ENCODE results near the gene EMC9.

DNA sequence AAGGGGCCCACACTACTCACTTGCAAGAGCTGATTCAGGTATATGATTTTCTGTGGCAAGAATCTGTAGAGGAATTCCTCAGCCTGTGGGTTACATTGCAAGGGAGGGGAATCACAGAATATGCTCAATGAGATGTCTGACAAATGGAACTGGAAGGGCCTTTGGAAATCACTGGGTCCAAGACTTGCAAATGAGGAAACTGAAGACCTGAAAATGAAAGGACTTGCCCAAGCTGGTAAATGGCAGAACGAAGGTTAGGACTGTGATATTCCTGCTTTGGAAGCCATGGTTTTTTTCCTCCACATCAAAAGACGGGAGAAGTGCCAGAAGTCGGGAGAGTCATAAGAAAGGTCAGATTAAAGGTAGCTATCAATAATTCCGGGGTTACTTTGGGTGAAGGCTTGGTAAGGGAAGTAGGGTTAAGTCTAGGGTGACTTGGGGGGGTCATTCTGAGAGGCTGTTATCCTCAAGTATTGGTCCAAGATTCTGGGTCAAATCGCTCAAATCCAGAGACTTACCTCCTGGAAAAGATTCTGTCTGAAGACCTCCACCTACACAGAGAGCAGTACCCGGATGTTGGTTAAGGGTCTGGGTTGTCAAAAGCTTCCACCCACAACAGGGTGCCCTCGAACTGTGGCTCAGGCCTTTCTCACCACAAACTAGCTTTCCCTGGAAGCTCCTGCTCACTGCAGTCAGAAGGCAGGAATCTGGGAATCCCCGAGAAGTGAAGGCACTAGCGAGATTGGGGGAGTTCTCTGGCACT is 4.5 kb upstream of the EMC9 start:
- TF ChIP-seq, protein P1, sequence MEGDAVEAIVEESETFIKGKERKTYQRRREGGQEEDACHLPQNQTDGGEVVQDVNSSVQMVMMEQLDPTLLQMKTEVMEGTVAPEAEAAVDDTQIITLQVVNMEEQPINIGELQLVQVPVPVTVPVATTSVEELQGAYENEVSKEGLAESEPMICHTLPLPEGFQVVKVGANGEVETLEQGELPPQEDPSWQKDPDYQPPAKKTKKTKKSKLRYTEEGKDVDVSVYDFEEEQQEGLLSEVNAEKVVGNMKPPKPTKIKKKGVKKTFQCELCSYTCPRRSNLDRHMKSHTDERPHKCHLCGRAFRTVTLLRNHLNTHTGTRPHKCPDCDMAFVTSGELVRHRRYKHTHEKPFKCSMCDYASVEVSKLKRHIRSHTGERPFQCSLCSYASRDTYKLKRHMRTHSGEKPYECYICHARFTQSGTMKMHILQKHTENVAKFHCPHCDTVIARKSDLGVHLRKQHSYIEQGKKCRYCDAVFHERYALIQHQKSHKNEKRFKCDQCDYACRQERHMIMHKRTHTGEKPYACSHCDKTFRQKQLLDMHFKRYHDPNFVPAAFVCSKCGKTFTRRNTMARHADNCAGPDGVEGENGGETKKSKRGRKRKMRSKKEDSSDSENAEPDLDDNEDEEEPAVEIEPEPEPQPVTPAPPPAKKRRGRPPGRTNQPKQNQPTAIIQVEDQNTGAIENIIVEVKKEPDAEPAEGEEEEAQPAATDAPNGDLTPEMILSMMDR (IDR thresholded peaks at IDR 0.05; ENCODE audit: poor library complexity): no peak
- TF ChIP-seq EZH2phosphoT487 (IDR thresholded peaks at IDR 0.05; ENCODE audit: low read depth, severe bottlenecking, unreplicated experiment): no peak
